Measurements from ENCODE around the gene FOXK2.

- TF ChIP-seq POLR2A (IDR thresholded peaks at IDR 0.05) = no peak
- no peak for TF ChIP-seq CTCF (IDR thresholded peaks at IDR 0.05)
These were observed 25.5 kb downstream of the FOXK2 start for GRCh38 chr17:82545071-82545462.
